Body of pancreas (tissue), 4 donors: ENCODE measurements around the gene POLR2H.

Experiments used
- CTCF ChIP-seq, 7 experiments: fragments of 450-650 bp in 4 of 7; fragments of 200-600 bp in 3 of 7; sonication (generic) in 3 of 7; IDR thresholded peaks; one replicate each; pipeline ENCODE4 v1.5.1; 2016 to 2019; ENCODE audit warnings: antibody characterized with exemption in 7 of 7
- POLR2A ChIP-seq, 3 donors: fragments of 450-650 bp; IDR thresholded peaks; one replicate each; pipeline ENCODE4 v1.6.1; 2016; ENCODE audit warnings: antibody characterized with exemption in 3 of 3, mild to moderate bottlenecking in 2 of 3

GRCh38 chr3:184388936-184389230 is 27.4 kb downstream of the POLR2H start:
- TF ChIP-seq CTCF (IDR thresholded peaks at IDR 0.05), result no peak
- TF ChIP-seq POLR2A (IDR thresholded peaks at IDR 0.05), result no peak
